ENCODE measurements around the gene RASSF8.
A peak's percentile ranks its signal among the peaks of the same experiment; 100 is the strongest.

The RASSF8 gene

GRCh38 chr12:26114720-26115401, 156.4 kb downstream of the RASSF8 start:
- TF ChIP-seq EZH2phosphoT487 (IDR thresholded peaks at IDR 0.05; ENCODE audit: borderline replicate concordance) (no peak), CTCF (conservative IDR thresholded peaks at IDR 0.05; ENCODE audit: low read length) (no peak)
- Histone ChIP-seq H3K4me2 (ENCODE audit: low read depth, low read length, poor library complexity, severe bottlenecking) (peak overlapping the region; percentile 78), H3F3A (ENCODE audit: low read depth) (no peaks in the 10 kb centered on the region), H3K27me3 (ENCODE audit: insufficient read depth, low read length, poor library complexity, severe bottlenecking) (no peaks in the 10 kb centered on the region), H3K9ac (ENCODE audit: low read depth, low read length, poor library complexity, severe bottlenecking) (peak overlapping the region; percentile 79), H3K4me1 (ENCODE audit: insufficient read depth, low read length, poor library complexity, severe bottlenecking) (peaks cover 18% of the 10 kb centered on the region), H3K79me2 (ENCODE audit: insufficient read depth, low read length) (no peaks in the 10 kb centered on the region), H2AFZ (ENCODE audit: low read length) (peak overlapping the region; percentile 86), H4K20me1 (ENCODE audit: insufficient read depth, low read length, poor library complexity, severe bottlenecking) (no peaks in the 10 kb centered on the region), H3K9me2 (replicated peaks; ENCODE audit: low read depth, low read length) (no peaks in the 10 kb centered on the region), H3K9me3 (ENCODE audit: insufficient read depth, low read depth, low read length) (no peaks in the 10 kb centered on the region), H3K4me3 (ENCODE audit: low read length, poor library complexity, severe bottlenecking) (peak overlapping the region; percentile 83), H3K36me3 (ENCODE audit: insufficient read depth, low read length) (no peaks in the 10 kb centered on the region)

- Histone ChIP-seq H4K20me1 (ENCODE audit: insufficient read depth, low read length, poor library complexity, severe bottlenecking) (no peaks in the 10 kb centered on the region), H3K4me3 (ENCODE audit: low read length, poor library complexity, severe bottlenecking) (no peak overlapping the region), H3K27me3 (ENCODE audit: insufficient read depth, low read length, poor library complexity, severe bottlenecking) (no peaks in the 10 kb centered on the region), H3K36me3 (ENCODE audit: insufficient read depth, low read length) (no peaks in the 10 kb centered on the region), H3K4me1 (ENCODE audit: insufficient read depth, low read length, poor library complexity, severe bottlenecking) (peaks cover 22% of the 10 kb centered on the region), H3K4me2 (ENCODE audit: low read depth, low read length, poor library complexity, severe bottlenecking) (peak overlapping the region; percentile 12), H3K9me2 (replicated peaks; ENCODE audit: low read depth, low read length) (no peaks in the 10 kb centered on the region), H3K79me2 (ENCODE audit: insufficient read depth, low read length) (no peaks in the 10 kb centered on the region), H3K9me3 (ENCODE audit: insufficient read depth, low read depth, low read length) (no peaks in the 10 kb centered on the region), H3K9ac (ENCODE audit: low read depth, low read length, poor library complexity, severe bottlenecking) (no peak overlapping the region), H3F3A (ENCODE audit: low read depth) (no peaks in the 10 kb centered on the region; the same call in 1 of the 2 replicates), H2AFZ (ENCODE audit: low read length) (0 out of 2 replicates have a peak overlapping the region, but pooled peaks have one; percentile 6)
- TF ChIP-seq EZH2phosphoT487 (IDR thresholded peaks at IDR 0.05; ENCODE audit: borderline replicate concordance) (no peak), CTCF (conservative IDR thresholded peaks at IDR 0.05; ENCODE audit: low read length) (no peak)
Observed at GRCh38 chr12:26116829-26117715, 158.6 kb downstream of the RASSF8 start.

GRCh38 chr12:26118308-26118707, 159.8 kb downstream of the RASSF8 start:
- no peaks in the 10 kb centered on the region for H4K20me1 ChIP-seq (ENCODE audit: insufficient read depth, low read length, poor library complexity, severe bottlenecking)
- H3K4me2 ChIP-seq (ENCODE audit: low read depth, low read length, poor library complexity, severe bottlenecking), result no peak overlapping the region
- H3K79me2 ChIP-seq (ENCODE audit: insufficient read depth, low read length), result no peaks in the 10 kb centered on the region
- no peak overlapping the region for H3K9ac ChIP-seq (ENCODE audit: low read depth, low read length, poor library complexity, severe bottlenecking)
- H3K9me3 ChIP-seq (ENCODE audit: insufficient read depth, low read depth, low read length), result no peaks in the 10 kb centered on the region
- H3K9me2 ChIP-seq (replicated peaks; ENCODE audit: low read depth, low read length), result no peaks in the 10 kb centered on the region
- H3K4me1 ChIP-seq (ENCODE audit: insufficient read depth, low read length, poor library complexity, severe bottlenecking), result peaks cover 17% of the 10 kb centered on the region
- peak overlapping the region; percentile 32; the same call in 1 of the 2 replicates for H2AFZ ChIP-seq (ENCODE audit: low read length)
- no peak overlapping the region for H3K4me3 ChIP-seq (ENCODE audit: low read length, poor library complexity, severe bottlenecking)
- no peaks in the 10 kb centered on the region; the same call in 1 of the 2 replicates for H3F3A ChIP-seq (ENCODE audit: low read depth)
- no peaks in the 10 kb centered on the region for H3K36me3 ChIP-seq (ENCODE audit: insufficient read depth, low read length)
- no peak for TF ChIP-seq CTCF (conservative IDR thresholded peaks at IDR 0.05; ENCODE audit: low read length)
- TF ChIP-seq EZH2phosphoT487 (IDR thresholded peaks at IDR 0.05; ENCODE audit: borderline replicate concordance), result no peak
- peaks cover 8% of the 10 kb centered on the region for H3K27me3 ChIP-seq (ENCODE audit: insufficient read depth, low read length, poor library complexity, severe bottlenecking)

Measured in Loucy (cell line).